NOMO-1 treated with dmso at 0.1 percent for 144 hours (cell line): Measurements from ENCODE around the gene PLXNC1.

Experiments used
- DNase-seq: peaks from one replicate; lab custom pipeline; 2025; ENCODE audit not compliant: unreplicated experiment; lab: John Stamatoyannopoulos, UW

The PLXNC1 gene

GRCh38 chr12:94262228-94263010, 114.0 kb downstream of the PLXNC1 start:
- DNase-seq, result peak; percentile 54

- peak; percentile 74 for DNase-seq
These were observed 114.8 kb downstream of the PLXNC1 start for GRCh38 chr12:94263011-94263811.

- no peak for DNase-seq
These were observed 115.7 kb downstream of the PLXNC1 start for GRCh38 chr12:94263905-94264561.

GRCh38 chr12:94264736-94265485, 116.5 kb downstream of the PLXNC1 start:
- DNase-seq, result no peak

- DNase-seq, result no peak
These were observed 117.2 kb downstream of the PLXNC1 start for GRCh38 chr12:94265539-94265938.

- no peak for DNase-seq
These were observed 117.8 kb downstream of the PLXNC1 start for GRCh38 chr12:94265966-94266745.

GRCh38 chr12:94266796-94267536, 118.6 kb downstream of the PLXNC1 start:
- peak; percentile 30 for DNase-seq

GRCh38 chr12:94267537-94267872, 119.1 kb downstream of the PLXNC1 start:
- DNase-seq, result no peak

GRCh38 chr12:94267921-94268471, 119.6 kb downstream of the PLXNC1 start:
- no peak for DNase-seq

- no peak for DNase-seq
These were observed 121.1 kb downstream of the PLXNC1 start for GRCh38 chr12:94269316-94269999.

- DNase-seq, result no peak
These were observed 123.0 kb downstream of the PLXNC1 start for GRCh38 chr12:94271351-94271750.

GRCh38 chr12:94272280-94272679, 123.9 kb downstream of the PLXNC1 start:
- DNase-seq, result no peak

- DNase-seq, result no peak
These were observed 124.9 kb downstream of the PLXNC1 start for GRCh38 chr12:94273272-94273671.

GRCh38 chr12:94276725-94277124, 128.3 kb downstream of the PLXNC1 start:
- DNase-seq, result no peak

GRCh38 chr12:94277426-94278000, 129.1 kb downstream of the PLXNC1 start:
- DNase-seq, result no peak

- DNase-seq, result no peak
These were observed 131.7 kb downstream of the PLXNC1 start for GRCh38 chr12:94280063-94280462.

- no peak for DNase-seq
These were observed 134.3 kb downstream of the PLXNC1 start for GRCh38 chr12:94282675-94283074.

GRCh38 chr12:94284046-94284445, 135.7 kb downstream of the PLXNC1 start:
- no peak for DNase-seq
